NCI-H748 treated with DMSO at 0.1 percent for 48 hours (cell line): ENCODE data around the gene CNNM1.

ENCODE experiments used
- DNase-seq: peaks from one replicate; lab custom pipeline; 2025; lab: John Stamatoyannopoulos, UW

CNNM1 gene

DNA sequence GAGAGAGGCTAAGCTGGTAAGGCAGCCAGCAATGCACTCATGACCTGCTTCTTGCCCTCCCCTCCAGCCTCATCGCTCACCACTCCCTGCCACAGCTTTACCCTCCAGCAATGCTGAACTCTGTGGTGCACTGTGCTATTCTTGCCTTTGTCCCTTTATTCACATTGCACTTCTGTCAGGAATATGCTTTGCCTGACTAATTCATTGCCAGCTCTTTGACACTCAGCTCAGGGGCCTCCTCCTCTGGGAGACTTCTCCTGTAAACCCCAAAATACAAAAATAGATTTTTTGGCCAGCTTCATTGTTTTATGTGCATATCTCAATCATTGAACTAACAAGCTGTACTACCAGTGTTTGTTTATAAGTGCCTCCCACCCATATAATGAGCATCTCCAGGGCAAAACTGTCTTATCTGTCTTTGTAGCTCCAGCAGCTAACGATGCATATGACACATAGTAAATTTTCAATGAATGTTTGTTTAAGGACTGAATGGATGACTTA lies 8.2 kb downstream of the CNNM1 start:
- DNase-seq = no peak

DNA sequence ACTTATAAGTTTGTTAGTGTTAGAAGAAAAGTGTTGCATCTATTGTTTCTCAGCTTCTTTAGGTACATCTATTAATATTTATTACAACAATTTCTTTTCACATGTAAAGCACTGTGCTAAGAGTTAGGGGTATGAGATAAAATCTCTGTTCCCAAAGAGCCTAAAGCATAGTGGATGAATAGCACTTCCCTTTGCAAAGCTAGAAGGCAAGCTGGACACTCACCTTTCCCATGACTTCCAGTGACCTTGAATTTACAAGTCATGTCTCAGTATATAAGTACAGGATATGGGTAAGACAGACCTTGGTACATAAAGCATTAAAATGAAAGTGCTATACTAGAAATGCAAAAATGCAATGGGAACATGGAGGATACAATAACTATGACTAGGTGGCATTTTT lies 8.7 kb downstream of the CNNM1 start:
- DNase-seq = no peak

GRCh38 chr10:99339077-99339476 lies 9.9 kb downstream of the CNNM1 start:
- no peak for DNase-seq

GRCh38 chr10:99339563-99340047 lies 10.4 kb downstream of the CNNM1 start:
- DNase-seq = no peak

DNA sequence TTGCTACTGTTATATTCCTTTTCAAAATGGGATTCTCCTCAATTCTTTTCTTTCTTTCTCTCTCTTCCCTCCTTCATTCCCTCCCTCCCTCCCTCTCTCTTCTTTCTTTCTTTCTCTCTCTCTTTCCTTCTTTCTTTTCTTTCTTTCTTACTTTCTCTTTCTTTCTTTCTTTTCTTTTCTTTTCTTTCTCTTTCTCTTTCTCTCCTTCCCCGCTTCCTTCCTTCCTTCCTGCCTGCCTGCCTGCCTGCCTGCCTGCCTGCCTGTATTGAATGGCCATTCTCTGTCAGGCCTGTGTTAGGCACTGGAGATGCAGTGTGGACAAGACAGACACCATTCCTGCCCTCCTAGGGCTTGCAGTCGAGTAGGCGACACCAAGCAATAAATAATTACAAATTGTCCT lies 11.5 kb downstream of the CNNM1 start:
- DNase-seq = no peak

GRCh38 chr10:99341248-99341647 lies 12.1 kb downstream of the CNNM1 start:
- DNase-seq = no peak

DNA sequence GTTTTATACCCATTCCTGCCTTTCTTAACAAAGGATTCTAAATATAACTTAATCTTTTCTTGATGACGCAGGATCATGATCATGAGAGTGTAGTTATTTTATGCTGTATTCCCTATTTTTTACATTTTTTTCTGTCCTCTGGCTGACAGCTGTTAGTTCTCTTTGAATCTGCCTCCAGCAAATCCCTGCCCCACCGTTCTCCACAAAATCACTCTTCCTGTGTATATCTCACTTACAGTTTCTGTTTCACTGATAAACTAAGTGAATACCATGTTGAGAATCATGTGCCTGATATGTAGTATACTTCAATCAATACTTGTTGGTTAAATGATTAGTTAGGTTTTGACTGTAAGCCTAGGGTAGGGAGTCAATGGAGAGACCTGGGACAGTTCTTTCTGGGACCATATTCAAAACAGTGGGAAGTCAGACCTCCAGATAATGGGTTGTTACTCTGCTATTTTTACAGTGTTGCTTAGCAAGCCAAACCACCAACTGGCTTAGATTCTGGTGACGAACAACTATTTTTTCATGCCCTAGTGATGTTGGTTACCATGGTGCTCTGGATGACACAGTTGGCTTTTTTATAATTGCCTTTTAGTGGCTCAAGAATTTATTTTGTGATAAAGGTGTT lies 12.8 kb downstream of the CNNM1 start:
- DNase-seq = no peak

- DNase-seq = no peak
These were observed 14.1 kb downstream of the CNNM1 start for GRCh38 chr10:99343262-99343661.

GRCh38 chr10:99344715-99345114 lies 15.6 kb downstream of the CNNM1 start:
- no peak for DNase-seq

DNA sequence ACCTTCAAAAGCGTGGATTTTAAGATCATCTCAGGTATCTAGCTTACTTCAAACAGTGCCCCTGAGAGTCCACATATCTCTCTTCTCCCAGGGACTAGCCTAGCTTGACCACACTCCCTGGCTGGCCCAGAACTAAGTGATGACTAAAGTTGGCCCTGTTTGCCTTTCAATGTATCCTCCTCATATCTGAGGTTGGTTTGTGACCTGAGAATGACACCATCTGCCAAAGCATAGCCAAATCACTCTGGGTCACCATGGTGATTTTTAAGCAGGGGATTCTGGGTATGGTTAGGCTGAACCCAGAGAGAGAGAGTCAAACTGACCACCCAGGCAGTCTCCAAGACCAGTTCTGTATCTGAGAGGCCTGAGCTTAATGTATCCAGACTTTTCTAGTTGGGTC lies 16.2 kb downstream of the CNNM1 start:
- no peak for DNase-seq

- DNase-seq = no peak
These were observed 17.1 kb downstream of the CNNM1 start for GRCh38 chr10:99346247-99346646.

DNA sequence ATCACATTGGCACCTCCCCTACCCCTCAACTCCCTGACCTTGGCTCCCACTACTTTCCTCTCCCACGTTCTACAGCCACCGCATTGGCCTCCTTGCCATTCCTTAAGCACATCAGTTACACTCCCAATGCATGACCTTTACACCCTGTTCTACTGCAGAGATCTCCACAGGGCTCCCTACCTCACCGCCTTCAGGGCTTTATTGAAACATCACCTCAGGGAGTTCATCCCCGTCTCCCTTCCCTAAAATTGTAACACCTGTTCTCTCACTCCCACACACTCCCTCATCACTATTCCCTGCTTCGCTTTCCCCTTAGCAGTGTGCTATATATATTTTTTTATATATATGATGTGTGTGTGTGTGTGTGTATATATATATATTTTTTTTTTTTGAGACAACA lies 18.5 kb downstream of the CNNM1 start:
- DNase-seq = no peak

GRCh38 chr10:99353182-99353581 lies 24.0 kb downstream of the CNNM1 start:
- DNase-seq = no peak

GRCh38 chr10:99357691-99358090 lies 28.5 kb downstream of the CNNM1 start:
- DNase-seq = no peak

DNA sequence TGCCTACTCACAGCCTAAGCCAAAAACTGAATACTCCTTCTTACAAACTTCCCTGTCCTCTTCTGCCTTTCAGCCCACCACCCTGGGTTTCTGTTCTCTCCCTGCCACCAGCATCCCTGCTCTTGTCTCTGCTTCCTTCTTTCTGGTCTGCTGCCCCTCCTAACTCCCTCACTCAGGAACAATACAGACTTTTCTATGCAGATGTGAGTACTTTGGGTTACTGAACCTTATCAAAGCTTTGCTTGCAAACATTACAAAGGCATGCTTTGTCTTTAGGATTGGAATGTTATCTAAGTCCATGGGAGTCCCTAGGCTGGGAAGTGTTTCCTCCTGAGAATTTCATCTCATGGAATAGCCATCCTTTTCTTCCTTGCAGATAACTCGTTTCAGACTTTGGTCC lies 28.9 kb downstream of the CNNM1 start:
- DNase-seq = no peak

DNA sequence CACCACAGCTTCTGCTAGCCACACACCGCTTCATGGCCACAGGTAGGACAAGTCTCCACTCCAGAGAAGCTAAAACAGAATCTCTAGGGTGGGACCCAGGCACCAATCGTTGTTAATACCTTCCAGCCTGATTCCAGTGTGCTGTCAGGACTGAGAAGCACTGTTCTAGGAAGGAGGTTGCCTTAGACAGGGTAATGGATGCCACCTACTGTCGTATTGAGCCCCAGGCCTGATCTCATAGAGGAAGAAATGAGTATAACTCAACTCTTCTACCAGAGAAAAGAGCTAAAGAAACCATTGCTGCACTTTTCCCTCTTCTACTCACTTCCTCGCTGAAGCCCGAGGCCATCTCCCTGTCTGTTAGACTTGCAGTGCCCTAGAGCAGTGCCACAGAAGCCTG lies 31.8 kb downstream of the CNNM1 start:
- no peak for DNase-seq

DNA sequence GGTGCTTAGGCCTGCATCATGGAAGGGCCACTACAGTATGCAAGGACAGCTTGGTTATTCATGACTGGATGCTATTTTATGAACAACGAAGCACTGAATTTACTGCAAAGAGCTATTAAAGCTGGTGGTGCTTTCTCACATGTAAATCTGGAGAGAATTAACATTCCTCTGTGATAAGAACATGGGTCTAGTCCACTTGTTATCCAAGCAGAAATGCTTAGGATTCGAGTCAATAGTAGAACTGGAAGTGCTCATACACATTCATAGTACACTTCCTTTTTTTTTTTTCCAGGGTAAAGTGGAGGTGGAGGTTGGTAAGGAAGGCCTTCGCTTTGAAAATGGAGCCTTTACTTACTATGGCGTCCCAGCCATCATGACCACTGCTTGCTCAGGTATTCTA lies 35.0 kb downstream of the CNNM1 start:
- no peak for DNase-seq

DNA sequence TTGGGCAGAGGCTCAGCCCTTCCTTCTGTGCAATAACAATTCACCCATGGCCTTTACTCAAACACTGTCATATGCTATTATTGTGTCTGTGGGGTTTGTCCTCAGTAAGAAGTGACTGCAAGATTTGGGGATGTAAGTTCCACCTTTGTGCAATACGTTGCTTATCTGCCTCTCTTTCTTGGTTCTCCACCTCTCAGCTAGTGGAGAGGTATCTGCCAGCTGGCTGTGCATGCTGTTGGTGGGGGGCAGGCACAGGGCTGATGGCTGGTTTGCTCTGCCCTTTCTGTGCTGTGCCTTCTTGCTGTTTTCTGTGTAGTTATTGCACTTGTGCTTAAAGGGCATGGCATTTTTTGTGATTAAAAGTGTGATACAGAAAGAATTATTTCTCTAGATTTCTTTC lies 36.2 kb downstream of the CNNM1 start:
- DNase-seq = no peak

GRCh38 chr10:99365736-99366135 lies 36.6 kb downstream of the CNNM1 start:
- no peak for DNase-seq

DNA sequence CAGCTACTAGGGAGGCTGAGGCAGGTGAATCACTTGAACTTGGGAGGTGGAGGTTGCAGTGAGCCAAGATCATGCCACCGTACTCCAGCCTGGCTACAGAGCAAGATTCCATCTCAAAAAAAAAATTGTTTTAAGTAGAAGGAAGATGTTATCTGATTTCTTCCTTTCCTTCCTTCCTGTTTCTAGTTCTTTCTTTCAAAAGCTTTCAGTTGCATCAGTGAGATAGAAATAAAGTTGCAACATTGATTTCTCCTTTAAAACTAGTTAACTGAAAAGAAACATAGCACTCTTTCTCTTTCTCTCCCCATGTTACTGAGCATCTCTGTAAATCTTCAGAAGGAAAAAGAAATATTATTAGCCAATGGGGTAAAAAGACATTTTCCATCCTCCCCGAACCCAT lies 37.5 kb downstream of the CNNM1 start:
- no peak for DNase-seq

GRCh38 chr10:99368646-99369045 lies 39.5 kb downstream of the CNNM1 start:
- no peak for DNase-seq

- no peak for DNase-seq
These were observed 40.0 kb downstream of the CNNM1 start for GRCh38 chr10:99369126-99369525.

GRCh38 chr10:99369551-99369950 lies 40.4 kb downstream of the CNNM1 start:
- no peak for DNase-seq

DNA sequence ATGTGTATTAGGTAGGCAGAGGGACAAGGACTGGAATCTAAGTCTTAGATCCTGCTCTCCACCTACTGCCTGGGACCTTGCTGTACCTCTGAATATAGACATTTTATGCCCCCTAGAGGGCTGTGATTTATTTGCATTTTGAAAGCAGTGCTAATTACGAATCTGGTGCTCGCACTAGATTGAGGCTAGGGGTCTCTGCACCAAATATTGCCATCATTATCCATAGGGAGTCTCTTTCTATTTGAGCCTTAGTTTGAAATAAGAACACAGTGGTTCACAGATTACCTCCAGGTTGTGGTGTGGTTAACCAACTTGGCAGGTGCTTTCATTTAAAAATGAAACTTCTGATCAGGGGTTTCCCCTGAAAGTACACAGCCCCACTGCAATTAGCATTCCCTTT lies 41.8 kb downstream of the CNNM1 start:
- no peak for DNase-seq
